GM21381 (cell line): ENCODE measurements around the gene IDH2.
"Not testable (repeated sequence)": the region's sequence is repeated elsewhere in the genome, so short reads cannot be mapped to it uniquely, and the experiment has no call there.

Source experiments
- ATAC-seq: cut with Tn5 transposase; IDR thresholded peaks from one replicate; pipeline ENCODE4 v1.9.1; 2021; ENCODE audit warnings: mild to moderate bottlenecking, moderate library complexity; ENCODE audit not compliant: unreplicated experiment

IDH2 gene

DNA sequence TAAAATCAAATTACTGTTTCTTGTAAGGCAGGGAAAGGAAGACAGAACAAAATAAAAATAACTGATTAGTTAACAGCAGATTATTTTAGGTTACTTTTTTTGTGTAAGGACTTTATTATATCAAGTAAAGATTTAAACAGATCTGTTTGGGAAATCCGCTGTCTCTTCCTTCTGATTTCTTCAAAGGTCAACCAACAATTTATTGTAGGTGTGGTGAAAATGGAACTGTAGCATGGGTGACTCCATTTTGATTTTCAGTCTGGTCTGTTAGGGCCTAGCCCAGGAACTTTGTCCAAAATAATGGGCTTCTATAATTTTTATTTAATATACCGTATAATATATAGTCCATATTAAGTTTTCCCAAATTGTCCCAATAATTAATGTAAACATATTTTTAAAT, 13.5 kb upstream of the IDH2 start:
- no peak for ATAC-seq

DNA sequence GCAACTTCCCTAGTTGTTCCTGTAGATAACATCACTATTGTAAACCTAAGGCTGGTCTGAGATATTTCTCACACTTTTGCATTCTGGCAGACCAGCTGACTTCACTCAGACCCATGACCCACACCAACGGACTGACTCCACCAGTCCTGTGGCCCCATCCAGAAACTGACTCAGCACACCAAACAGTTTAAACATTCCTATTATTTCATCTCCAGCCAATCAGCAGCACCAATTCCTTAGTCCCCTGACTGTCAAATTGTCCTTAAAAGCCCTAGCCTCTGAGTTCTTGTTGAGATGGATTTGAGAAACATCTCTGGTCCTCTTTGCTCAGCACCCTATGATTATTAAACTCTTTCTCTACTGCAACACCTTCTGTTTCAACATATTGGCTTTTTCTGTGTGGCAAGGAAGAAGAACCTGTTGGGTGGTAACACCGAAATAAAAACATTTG, 12.2 kb upstream of the IDH2 start:
- ATAC-seq: no peak

DNA sequence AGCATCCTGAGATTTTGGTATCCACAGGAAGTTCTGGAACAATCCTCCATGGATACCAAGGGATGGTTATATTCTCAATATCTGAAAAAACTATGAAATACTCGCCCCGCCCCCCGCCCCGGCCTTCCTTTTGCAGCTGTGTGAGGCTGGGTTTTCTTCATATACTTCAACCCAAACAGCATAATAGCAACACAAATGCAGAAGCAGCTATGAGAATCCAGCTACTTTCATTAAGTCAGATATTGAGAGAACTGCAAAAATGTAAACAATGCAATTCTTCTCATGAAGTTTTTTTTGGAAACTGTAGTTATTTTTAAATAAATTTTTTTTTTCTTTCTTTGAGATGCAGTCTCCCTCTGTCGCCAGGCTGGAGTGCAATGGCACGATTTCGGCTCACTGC, 10.9 kb upstream of the IDH2 start:
- ATAC-seq: no peak

DNA sequence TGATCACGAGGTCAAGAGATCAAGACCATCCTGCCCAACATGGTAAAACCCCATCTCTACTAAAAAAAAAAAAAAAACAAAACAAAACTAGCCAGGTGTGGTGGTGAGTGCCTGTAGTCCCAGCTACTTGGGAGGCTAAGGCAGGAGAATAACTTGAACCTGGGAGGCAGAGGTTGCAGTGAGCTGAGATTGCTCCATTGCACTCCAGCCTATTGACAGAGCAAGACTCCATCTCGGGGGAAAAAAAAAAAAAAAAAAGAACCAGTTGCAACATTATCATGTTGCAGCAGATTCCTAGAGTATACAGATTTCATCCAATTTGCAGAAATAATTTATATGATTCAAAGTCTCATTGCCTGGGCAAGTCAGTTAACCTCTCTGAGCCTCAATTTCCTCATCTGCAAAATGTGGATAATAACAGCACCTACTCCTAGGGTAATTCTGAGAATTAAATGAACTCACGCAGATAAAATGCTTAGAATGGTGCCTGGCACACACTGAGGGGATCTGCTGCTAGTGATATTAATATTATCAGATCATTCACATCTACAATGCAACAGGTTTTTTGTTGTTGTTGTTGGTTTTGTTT, 7.0 kb upstream of the IDH2 start:
- ATAC-seq: not testable (repeated sequence)

DNA sequence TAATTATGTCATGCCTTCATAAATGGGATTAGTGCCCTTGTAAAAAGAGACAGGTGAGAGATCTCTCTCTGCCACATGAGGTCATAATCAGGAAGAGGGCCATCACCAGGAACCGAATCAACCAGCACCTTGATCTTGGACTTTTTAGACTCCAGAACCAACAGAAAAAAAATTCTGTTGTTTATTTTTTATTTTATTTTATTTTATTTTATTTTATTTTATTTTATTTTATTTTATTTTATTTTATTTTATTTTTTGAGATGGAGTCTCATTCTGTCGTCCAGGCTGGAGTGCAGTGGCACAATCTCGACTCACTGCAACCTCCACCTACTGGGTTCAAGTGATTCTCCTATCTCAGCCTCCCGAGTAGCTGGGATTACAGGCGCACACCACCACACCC, 5.8 kb upstream of the IDH2 start:
- ATAC-seq: not testable (repeated sequence)

DNA sequence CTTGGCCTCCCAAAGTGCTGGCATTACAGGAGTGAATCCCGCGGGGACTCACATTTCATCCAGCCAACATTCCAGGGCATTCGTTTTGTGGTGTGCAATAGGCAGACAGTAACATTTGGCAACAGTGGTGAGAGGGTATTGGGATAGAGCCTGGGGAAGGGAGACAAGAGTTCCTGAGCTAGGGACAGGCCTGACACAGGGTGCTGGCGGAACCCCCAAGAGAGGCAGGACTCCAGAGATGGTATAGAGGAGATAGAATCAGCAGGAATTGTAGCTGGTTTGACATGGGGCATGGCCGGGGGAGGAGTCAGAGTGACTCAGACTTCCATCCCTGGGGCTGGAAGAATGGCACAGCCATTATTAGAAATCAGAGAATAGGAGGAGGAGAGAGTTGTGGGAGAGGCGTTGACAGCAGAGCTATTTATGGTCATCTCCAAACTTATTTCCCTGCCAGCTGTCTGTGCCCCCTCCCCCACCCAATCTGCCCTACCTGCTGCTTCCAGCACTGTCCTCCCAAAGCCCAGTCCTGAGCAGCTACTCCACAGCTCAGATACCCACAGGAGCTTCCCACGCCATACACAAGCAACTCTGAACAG, 4.4 kb upstream of the IDH2 start:
- no peak for ATAC-seq

DNA sequence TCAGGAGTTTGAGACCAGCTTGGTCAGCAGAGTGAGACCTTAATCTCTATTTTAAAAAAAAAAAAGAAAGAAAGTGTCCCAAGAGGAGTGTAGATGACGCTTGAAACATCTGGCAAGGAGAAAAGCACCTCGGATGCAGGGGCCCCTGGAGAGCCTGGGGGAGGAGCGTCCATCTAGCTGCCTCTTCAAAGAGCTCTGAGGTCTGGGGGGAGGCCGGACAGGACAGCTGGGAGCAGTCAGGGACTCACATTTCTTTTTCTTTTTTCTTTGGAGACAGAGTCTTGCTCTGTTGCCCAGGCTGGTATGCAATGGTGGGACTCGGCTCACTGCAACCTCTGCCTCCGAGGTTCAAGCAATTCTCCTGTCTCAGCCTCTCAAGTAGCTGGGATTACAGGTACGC, 3.3 kb upstream of the IDH2 start:
- ATAC-seq: no peak

DNA sequence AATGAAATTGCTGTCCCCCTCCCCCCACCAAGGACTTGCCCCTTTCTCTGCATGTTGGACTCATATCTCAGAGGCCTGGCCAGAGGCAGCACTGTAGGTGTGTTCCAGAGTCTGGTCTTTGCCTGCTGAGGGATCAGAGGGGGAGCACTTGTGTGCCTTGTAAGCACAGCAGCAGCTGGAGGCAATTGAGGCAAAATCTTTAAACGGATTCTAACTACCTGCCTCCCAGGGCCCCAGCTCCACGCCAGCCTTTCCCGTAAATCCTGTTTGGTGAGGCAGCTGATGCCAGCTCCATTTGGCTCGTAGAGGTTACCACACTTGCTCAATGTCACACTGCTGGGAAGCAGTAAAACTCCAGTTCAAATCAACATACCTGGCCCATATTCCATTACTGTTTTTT, 2.3 kb upstream of the IDH2 start:
- ATAC-seq: no peak

DNA sequence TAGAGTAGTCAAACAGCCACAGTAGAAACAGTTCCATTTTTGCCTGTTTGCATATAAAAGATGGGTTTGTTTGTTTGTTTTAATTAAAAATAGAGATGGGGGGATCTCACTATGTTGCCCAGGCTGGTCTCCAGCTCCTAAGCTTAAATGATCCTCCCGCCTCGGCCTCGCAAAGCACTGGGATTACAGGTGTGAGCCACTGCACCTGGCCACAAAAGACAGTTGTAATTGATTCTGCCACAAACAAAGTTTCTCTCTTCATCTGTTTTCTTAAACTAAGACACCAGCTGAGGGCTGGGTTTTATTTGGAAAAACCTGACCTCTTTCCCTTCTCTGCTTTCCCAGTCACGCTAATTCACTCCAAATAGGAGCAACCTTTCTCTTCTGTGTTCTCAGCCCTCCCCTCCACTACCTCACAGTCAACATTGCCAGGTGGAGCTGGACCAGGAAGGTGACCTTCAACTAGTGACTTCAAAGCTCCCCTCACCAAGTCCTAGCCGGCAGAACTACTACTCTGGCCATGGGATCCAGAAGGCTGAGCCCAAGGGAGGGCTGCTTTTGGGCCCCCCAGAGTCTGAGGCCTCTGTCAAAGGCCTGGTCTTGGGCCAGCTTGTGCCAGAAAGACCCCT, 1.5 kb upstream of the IDH2 start:
- ATAC-seq: no peak

DNA sequence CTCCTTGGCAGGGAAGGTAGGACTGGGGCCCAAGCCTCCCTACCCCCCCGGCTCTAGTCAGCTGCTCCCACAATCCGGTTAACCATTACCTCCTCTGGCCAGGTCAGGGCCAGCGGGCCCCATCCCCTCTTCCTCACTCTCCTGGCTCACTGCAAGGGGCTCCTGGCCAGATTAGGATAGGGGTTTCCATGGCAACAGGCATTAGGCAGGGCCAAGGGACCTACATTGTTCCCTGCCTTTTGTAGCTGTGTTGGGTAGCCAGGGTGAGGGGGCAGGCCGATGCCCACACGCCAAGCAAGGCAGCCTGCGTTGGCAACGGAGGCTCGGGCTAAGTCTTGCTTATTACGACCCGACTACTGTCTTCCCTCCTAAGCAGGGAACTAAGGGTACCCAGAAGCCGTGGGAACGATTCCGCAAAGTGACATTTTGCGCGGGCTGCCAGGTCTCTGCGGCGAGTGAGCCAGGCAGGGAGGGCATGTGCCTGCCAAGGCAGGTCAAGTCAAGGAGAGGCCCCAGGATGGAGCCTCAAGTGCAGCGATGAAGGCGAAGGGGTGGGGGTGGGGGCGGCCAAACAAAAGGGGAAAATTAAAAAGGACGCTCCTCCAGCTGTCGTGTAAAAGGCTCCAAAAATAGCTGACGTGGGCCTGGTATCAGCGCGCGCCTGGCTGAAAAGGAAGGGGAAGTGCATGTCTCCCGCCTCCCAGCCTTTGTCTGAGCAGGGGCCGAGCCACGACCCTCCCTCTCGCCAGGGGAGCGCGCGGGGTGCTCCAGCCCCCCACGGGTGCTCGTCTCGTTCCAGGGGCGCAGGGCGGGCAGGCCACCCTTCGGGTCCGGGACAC, 919 bp downstream of the IDH2 start:
- no peak for ATAC-seq

DNA sequence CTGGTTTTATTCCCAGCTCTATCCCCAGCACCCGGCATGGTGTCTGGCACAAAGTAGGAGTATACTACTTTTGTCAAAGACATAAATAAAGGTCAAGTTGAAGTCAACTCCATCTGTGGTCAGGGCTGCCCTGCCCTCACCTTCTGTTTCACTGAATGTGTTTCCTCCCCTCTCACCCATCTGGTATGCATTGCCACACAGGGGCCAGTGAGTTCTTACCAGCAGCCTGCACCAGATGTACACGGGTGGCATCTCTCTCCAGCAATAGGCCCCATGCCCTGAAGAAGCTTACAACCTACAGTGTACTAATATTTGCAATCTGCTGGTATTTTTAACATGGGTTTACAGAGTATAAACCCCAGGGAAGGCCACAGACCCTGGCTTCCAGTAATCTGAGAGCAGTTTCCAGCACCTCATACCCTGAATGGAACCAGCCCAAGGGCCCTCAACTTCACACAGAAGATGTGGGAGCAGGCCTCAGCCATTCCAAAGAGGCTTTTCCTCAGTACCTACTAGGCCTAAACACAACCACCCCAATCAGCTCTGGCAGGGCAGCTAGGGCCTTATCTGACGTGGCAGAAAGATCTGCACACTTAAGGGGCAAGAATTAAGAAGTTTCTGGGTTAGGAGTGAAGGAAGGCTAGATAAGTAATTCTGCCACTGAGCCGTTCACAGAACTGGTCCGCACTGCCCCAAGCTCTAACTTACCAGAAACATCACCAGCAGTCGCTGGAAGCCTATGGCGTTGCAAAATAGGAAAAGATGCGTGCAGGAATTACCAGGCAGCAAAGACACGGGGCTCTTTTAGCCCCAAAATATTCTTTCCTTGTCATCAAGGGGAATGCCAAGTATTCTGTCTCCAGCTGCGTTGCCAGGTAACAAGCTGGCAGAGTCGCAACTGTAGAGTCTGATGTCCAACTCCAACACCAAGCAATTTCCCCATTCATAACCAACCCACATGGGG, 2.1 kb downstream of the IDH2 start:
- ATAC-seq: no peak

DNA sequence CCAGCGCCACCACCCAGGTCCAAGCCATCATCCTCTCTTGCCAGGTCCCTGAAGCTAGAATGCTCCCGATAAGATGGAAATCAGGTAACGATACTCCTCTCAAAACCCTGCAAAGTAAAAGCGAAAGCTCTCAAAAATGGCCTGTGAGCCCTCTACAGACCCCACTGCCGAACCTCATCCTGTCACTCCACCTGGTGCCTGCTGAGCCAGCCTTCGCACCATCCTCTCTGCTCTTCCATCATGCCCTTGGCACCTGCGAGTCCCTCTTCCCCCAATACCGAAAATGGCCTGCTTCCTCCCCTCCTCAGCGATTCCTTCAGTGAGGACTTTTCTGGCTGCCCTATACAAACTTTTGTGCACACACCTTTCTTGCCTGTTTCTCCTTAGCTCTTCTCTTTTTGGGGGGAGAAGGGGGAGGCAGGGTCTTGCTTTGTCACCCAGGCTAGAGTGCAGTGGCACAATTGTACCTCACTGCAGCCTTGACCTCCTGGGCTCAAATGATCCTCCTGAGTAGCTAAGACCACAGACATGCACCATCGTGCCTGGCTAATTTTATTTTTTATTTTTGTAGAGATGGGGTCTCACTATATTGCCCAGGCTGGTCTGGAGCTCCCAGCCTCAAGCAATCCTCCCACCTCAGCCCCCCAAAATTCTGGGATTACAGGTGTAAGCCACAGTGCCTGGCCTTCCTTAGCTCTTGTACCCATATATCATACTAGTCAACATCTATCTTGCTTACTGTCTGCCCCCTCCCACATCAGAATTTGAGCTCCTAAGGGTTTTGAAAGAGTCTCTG, 3.0 kb downstream of the IDH2 start:
- ATAC-seq: no peak

DNA sequence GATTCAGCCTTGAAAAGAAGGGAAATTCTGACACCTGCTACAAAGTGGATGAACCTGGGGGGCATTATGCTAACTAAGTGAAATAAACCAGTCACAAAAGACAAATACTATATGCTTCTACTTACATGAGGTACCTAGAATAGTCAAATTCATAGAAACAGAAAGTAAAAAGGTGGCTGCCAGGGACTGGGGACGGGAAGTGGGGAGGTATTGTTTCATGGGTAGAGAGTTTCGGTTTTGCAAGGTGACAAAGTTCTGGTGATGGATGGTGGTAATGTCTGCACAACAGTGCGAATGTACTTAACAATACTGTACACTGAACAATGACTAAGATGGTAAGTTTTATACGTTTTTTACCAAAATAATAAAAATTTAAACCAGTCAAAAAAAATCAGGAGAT, 4.8 kb downstream of the IDH2 start:
- ATAC-seq: peak; percentile 56

DNA sequence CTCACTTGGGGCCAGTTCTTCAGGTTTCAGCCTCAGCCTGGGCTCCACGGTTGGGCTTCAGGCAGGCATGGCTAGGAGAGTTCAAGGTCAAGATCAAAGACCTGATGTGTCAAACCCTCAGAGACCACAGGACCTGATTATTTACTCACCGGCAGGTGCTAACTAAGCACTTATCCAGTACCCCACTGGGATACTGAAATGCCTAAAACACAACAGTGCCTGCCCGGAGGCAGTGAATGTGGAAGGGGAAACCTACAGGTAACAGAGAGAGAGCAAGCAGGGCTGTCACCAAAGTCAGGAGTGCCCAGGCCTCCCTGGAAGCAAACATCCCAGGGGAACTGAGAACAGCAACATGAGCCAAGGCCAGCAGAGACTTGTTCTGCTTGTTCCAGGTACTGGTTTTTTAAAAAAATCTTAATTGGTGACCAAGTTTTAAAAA, 6.7 kb downstream of the IDH2 start:
- ATAC-seq: no peak

DNA sequence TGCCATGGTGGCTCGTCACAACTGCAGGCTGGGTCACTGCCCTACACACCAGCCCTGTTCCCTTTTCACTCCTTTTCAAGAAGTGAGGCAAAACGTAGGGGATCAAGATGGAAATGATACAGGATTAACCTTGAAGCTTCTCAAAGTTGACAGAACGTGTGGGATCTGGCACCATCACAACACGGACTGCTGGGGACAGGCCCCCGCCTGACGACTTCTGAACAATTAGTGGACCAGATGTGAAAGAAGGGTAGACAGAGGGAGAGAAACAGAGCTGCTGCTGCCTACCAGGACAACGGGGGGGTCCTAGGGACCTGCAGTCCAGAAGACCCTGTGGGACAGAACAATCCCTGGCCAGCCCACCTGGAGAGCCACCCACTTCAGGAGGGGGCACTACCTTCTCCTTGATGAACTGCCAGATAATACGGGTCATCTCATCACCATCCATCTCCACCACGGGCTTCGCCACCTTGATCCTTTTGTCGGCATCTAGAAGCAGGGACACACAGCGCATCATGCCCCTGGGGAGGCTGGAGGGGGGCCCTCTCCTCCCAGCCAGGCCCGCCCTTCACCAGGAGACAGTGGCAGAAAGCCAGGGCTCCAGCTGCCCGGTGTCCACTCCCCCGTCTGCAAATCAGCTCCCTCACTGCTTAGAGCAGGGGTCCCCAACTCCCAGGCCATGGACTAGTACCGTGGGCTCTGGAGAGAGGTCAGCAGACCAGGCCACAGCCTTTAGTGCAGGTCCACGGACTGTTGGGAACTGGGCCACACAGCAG, 10.9 kb downstream of the IDH2 start:
- ATAC-seq: no peak

DNA sequence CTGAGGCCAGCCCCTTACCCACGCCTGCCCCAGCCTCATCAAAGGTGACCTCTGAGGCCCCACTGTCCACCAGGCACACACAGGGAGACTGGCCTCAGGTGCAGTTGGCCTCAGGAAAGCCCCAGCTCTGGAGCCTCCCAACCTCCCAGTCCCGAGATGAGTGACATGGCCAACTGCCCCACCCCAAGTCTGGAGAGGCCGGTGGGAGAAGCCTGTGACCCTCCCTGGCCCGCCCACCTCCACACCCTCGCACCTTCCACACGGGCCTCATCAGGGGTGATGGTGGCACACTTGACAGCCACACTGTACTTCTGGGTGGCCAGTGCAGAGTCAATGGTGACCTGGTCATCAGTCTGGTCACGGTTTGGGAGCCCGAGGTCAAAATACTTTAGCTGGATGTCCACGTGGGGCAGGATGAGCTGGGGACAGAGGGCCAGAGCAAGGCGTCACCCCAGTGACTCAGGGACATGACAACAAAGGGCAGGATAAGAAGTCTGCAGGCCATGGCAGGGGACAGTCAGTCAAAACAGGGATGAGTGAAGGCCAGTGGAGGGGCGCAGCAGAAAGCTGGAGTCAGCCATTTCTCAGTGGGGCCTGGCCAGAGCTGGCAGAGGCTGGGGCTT, 11.9 kb downstream of the IDH2 start:
- no peak for ATAC-seq

DNA sequence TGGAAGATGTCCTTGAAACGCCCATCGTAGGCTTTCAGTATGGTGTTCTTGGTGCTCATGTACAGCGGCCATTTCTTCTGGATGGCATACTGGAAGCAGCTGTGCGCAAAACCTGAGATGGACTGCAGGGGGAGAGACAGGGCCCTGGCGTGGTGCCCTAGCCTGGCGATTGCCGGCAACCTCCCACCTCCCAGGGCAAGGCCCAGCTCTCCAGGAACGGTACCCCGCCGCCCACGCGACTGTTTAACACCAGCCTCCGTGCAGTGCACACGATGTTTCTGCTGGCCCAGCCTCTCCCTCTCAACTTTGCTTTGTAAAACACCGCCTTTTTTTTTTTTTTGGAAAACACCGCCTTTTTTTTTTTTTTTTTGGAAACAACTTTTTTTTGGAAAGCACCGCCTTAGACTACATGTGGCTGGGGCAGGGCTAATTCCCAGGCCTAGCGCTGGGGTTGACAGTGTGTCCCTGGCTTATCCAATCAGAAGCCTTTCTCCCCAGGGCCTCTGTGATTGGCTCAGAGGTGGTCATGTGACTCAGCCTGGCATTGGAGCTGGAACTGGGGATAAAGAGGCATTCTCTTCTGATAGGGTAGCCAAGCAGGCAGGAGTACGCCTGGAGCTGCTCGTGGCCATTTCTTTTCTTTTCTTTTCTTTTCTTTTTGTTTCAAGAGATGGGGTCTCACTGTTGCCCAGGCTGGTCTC, 14.7 kb downstream of the IDH2 start:
- no peak for ATAC-seq

DNA sequence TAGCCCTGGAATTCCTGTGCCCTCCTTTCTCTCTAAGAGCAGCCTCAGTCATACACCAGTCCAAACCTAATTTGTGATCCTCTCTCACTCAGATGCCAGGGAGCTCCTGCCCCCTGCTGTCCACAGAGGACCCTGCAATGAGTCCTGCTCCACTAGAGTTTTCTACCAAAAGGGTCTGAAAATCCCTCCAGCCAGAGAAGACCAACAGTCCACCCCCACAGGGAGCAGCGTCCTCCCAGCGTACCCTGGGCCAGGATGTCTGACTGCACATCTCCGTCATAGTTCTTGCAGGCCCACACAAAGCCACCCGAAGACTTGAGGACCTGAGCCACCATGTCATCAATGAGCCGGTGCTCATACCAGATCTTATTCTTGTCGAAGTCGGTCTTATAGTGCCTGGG, 15.4 kb downstream of the IDH2 start:
- no peak for ATAC-seq
